Trophoblast cell (in vitro differentiated cells and primary cell): ENCODE measurements around the gene ATP6V0E2.

Experiments used
- DNase-seq, 2 donors: peaks; one replicate each; pipeline ENCODE4 v3.0.0-alpha.2; 2016
- H2AFZ ChIP-seq: 2 replicates; pipeline ENCODE4 v1.6.1; 2013; ENCODE audit warnings: low read length, moderate library complexity, mild to moderate bottlenecking; ENCODE audit not compliant: insufficient read depth, poor library complexity
- H2AK5ac ChIP-seq: 2 replicates; pipeline ENCODE4 v1.6.1; 2013; ENCODE audit warnings: mild to moderate bottlenecking, low read length
- H2BK120ac ChIP-seq: 2 replicates; pipeline ENCODE4 v1.6.1; 2013; ENCODE audit warnings: low read length, mild to moderate bottlenecking, moderate library complexity; ENCODE audit not compliant: insufficient read depth, poor library complexity
- H2BK12ac ChIP-seq: 2 replicates; pipeline ENCODE4 v1.6.1; 2013; ENCODE audit warnings: mild to moderate bottlenecking, low read length, moderate library complexity
- H2BK5ac ChIP-seq: 2 replicates; pipeline ENCODE4 v1.6.1; 2013; ENCODE audit warnings: low read length, low read depth, moderate library complexity, mild to moderate bottlenecking; ENCODE audit not compliant: poor library complexity
- H3K14ac ChIP-seq: 2 replicates; pipeline ENCODE4 v1.6.1; 2013; ENCODE audit warnings: mild to moderate bottlenecking, low read length
- H3K18ac ChIP-seq: 2 replicates; pipeline ENCODE4 v1.6.1; 2013; ENCODE audit warnings: mild to moderate bottlenecking, low read length
- H3K23ac ChIP-seq: 2 replicates; pipeline ENCODE4 v1.6.1; 2013; ENCODE audit warnings: low read length
- H3K27ac ChIP-seq: 2 replicates; pipeline ENCODE4 v1.5.1; 2013; ENCODE audit warnings: low read depth, mild to moderate bottlenecking, inconsistent platforms, low read length, moderate library complexity
- H3K27me3 ChIP-seq: 2 replicates; pipeline ENCODE4 v1.6.1; 2013; ENCODE audit warnings: inconsistent platforms, mild to moderate bottlenecking, low read length, moderate library complexity; ENCODE audit not compliant: insufficient read depth
- H3K36me3 ChIP-seq, 2 experiments: 1 replicate in 1 of 2; 2 replicates in 1 of 2; pipeline ENCODE4 v1.6.1; 2013; ENCODE audit warnings: low read length in 2 of 2, mild to moderate bottlenecking in 2 of 2, moderate library complexity in 1 of 2; ENCODE audit not compliant: insufficient read depth in 2 of 2, control insufficient read depth in 1 of 2
- H3K4ac ChIP-seq: 2 replicates; pipeline ENCODE4 v1.6.1; 2013; ENCODE audit warnings: low read depth, mild to moderate bottlenecking, low read length, moderate library complexity
- H3K4me1 ChIP-seq, 2 experiments: 1 replicate in 1 of 2; 2 replicates in 1 of 2; pipeline ENCODE4 v1.6.1; 2013; ENCODE audit warnings: low read length in 2 of 2, mild to moderate bottlenecking in 2 of 2, moderate library complexity in 1 of 2; ENCODE audit not compliant: insufficient read depth in 2 of 2, control insufficient read depth in 1 of 2
- H3K4me2 ChIP-seq: 2 replicates; pipeline ENCODE4 v1.6.1; 2013; ENCODE audit warnings: inconsistent platforms, mild to moderate bottlenecking, low read length, moderate library complexity
- H3K4me3 ChIP-seq: 2 replicates; pipeline ENCODE4 v1.5.1; 2013; ENCODE audit warnings: mild to moderate bottlenecking, low read depth, low read length, inconsistent platforms
- H3K79me1 ChIP-seq: one replicate; pipeline ENCODE4 v1.6.1; 2013; ENCODE audit warnings: low read length
- H3K79me2 ChIP-seq: 2 replicates; pipeline ENCODE4 v1.6.1; 2013; ENCODE audit warnings: low read length, mild to moderate bottlenecking; ENCODE audit not compliant: control insufficient read depth, insufficient read depth, poor library complexity
- H3K9ac ChIP-seq: 2 replicates; pipeline ENCODE4 v1.6.1; 2013; ENCODE audit warnings: mild to moderate bottlenecking, low read length
- H3K9me3 ChIP-seq: 2 replicates; pipeline ENCODE4 v1.6.1; 2013; ENCODE audit warnings: low read depth, mild to moderate bottlenecking, control low read depth, inconsistent platforms, low read length; ENCODE audit not compliant: insufficient read depth
- H4K12ac ChIP-seq: 2 replicates; pipeline ENCODE4 v1.6.1; 2013; ENCODE audit warnings: low read depth, mild to moderate bottlenecking, low read length, moderate library complexity
- H4K8ac ChIP-seq: 2 replicates; pipeline ENCODE4 v1.6.1; 2013; ENCODE audit warnings: low read depth, mild to moderate bottlenecking, low read length, moderate library complexity
- H4K91ac ChIP-seq: one replicate; pipeline ENCODE4 v1.6.1; 2013; ENCODE audit warnings: low read depth, mild to moderate bottlenecking, low read length, moderate library complexity
- WGBS: extraction: QIAGEN DNeasy Blood & Tissue Kit; methylation state at CpG from one replicate; pipeline ENCODE4 v1.1.7; 2013; ENCODE audit warnings: missing lambda C conversion rate; ENCODE audit not compliant: insufficient read length, insufficient coverage; ENCODE audit errors: extremely low coverage; 5-methylcytosine and 5-hydroxymethylcytosine counted together

The ATP6V0E2 gene

DNA sequence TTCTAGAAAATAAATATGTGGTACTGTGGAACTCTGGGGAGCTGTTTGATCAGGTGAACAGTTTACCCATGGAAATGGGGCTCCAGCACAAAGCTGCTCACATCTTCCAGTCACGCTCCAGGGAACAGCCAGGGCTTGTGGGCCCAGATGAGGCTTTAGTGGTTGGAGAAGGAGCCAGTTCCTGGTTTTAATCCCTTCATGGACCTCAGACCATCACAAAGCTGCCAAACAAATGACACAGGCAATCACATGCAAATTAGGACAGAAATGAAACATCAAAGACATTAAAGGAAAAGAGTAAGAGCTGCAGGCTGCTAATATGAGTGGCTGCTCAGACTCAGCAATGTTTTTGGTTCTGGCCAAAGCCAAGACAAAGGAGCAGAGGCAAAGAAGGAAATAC lies 2.2 kb upstream of the ATP6V0E2 start:
- WGBS, result no CpG with 5 or more reads among the region's 1 CpG

GRCh38 chr7:149872419-149873073 lies 1.2 kb upstream of the ATP6V0E2 start:
- Histone ChIP-seq H3K36me3 (no peaks in the 10 kb centered on the region), H4K12ac (no peak overlapping the region), H3K4me1 (peaks cover 7 to 9% of the 10 kb centered on the region in 2 experiments), H2AFZ (peak overlapping the region; percentile 8), H3K27me3 (no peaks in the 10 kb centered on the region), H3K4me2 (peak overlapping the region; percentile 100), H3K18ac (no peak overlapping the region), H2BK5ac (no peak overlapping the region), H2BK120ac (no peak overlapping the region), H3K4ac (no peak overlapping the region), H3K79me2 (no peaks in the 10 kb centered on the region), H3K14ac (no peak overlapping the region), H3K27ac (no peak overlapping the region), H3K23ac (no peak overlapping the region), H3K79me1 (peaks cover 3% of the 10 kb centered on the region), H4K8ac (no peak overlapping the region), H3K4me3 (no peak overlapping the region), H3K9me3 (no peaks in the 10 kb centered on the region), H2AK5ac (no peak overlapping the region), H3K9ac (no peak overlapping the region), H4K91ac (no peak overlapping the region), H2BK12ac (no peak overlapping the region)
- WGBS, result no CpG with 5 or more reads among the region's 13 CpGs
- peak in 1 of 2 donors; percentile 43 for DNase-seq

More for the DNA sequence above, 2.2 kb upstream of the ATP6V0E2 start:
- Histone ChIP-seq H3K23ac (no peak overlapping the region), H4K12ac (no peak overlapping the region), H3K4me3 (no peak overlapping the region), H3K4me1 (peaks cover 7 to 9% of the 10 kb centered on the region in 2 experiments), H4K8ac (no peak overlapping the region), H2BK5ac (no peak overlapping the region), H3K9ac (no peak overlapping the region), H3K18ac (no peak overlapping the region), H3K14ac (no peak overlapping the region), H2AK5ac (no peak overlapping the region), H3K79me2 (no peaks in the 10 kb centered on the region), H3K27me3 (no peaks in the 10 kb centered on the region), H2AFZ (no peak overlapping the region), H3K9me3 (no peaks in the 10 kb centered on the region), H3K27ac (no peak overlapping the region), H3K79me1 (peaks cover 3% of the 10 kb centered on the region), H2BK12ac (no peak overlapping the region), H3K4me2 (no peak overlapping the region), H4K91ac (no peak overlapping the region), H3K36me3 (no peaks in the 10 kb centered on the region), H3K4ac (no peak overlapping the region), H2BK120ac (no peak overlapping the region)
- DNase-seq, result no peak

DNA sequence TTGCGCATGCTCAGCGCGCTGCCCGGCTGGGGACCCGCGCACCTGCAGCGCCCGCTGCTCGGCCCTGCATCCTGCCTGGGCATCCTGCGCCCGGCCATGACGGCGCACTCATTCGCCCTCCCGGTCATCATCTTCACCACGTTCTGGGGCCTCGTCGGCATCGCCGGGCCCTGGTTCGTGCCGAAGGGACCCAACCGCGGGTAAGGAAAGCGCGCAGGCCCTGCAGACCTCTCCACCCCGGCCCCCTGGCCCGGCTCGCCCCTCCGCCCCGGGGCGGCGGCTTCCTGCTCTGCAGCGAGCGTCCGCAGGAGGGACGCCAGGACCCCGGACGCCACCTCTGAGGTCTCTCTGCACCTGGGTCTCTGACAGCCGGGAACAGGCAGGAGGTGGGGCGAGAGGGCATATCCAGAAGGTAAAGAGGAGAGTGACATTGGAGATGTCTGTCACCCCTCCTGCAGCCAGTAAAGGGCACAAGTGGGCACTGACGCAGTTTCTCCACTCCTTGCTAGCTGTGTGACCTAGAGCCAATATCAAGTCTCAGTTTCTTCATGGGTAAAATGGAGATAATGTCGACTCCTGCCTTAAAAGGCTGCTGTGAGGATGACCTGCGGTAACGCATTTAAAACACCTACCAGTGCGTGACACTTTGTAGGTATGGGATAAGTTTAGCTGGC lies 338 bp downstream of the ATP6V0E2 start:
- Histone ChIP-seq H3K18ac (no peak overlapping the region), H2AFZ (peak overlapping the region; percentile 94), H4K12ac (no peak overlapping the region), H4K91ac (no peak overlapping the region), H3K9ac (peak overlapping the region; percentile 68), H3K23ac (no peak overlapping the region), H3K9me3 (peaks cover 1% of the 10 kb centered on the region), H2BK12ac (no peak overlapping the region), H3K4me3 (peak overlapping the region; percentile 77), H3K14ac (no peak overlapping the region), H4K8ac (no peak overlapping the region), H3K79me1 (peaks cover 3% of the 10 kb centered on the region), H3K27me3 (no peaks in the 10 kb centered on the region), H3K36me3 (no peaks in the 10 kb centered on the region), H2BK120ac (no peak overlapping the region), H3K4me2 (peak overlapping the region; percentile 100), H3K79me2 (no peaks in the 10 kb centered on the region), H3K27ac (no peak overlapping the region), H3K4me1 (peaks cover 7 to 9% of the 10 kb centered on the region in 2 experiments), H2AK5ac (no peak overlapping the region), H2BK5ac (no peak overlapping the region), H3K4ac (no peak overlapping the region)
- no CpG with 5 or more reads among the region's 46 CpGs for WGBS
- DNase-seq, result no peak

- H3K14ac ChIP-seq, result no peak overlapping the region
- H3K18ac ChIP-seq, result no peak overlapping the region
- WGBS, result no CpG with 5 or more reads among the region's 8 CpGs
- no peaks in the 10 kb centered on the region for H3K79me2 ChIP-seq
- H4K91ac ChIP-seq, result no peak overlapping the region
- H2AFZ ChIP-seq, result no peak overlapping the region
- H4K12ac ChIP-seq, result no peak overlapping the region
- no peak overlapping the region for H3K23ac ChIP-seq
- no peak overlapping the region for H2BK12ac ChIP-seq
- H3K4me2 ChIP-seq, result no peak overlapping the region
- no peak overlapping the region for H2BK120ac ChIP-seq
- H3K4me1 ChIP-seq, result peaks cover 7 to 9% of the 10 kb centered on the region in 2 experiments
- no peak overlapping the region for H3K9ac ChIP-seq
- H3K36me3 ChIP-seq, result no peaks in the 10 kb centered on the region
- H2AK5ac ChIP-seq, result no peak overlapping the region
- no peak for DNase-seq
- no peak overlapping the region for H3K4me3 ChIP-seq
- peaks cover 1% of the 10 kb centered on the region for H3K9me3 ChIP-seq
- no peak overlapping the region for H3K27ac ChIP-seq
- H3K4ac ChIP-seq, result no peak overlapping the region
- no peaks in the 10 kb centered on the region for H3K27me3 ChIP-seq
- no peak overlapping the region for H4K8ac ChIP-seq
- H3K79me1 ChIP-seq, result peaks cover 3% of the 10 kb centered on the region
- H2BK5ac ChIP-seq, result no peak overlapping the region
Observed at GRCh38 chr7:149874644-149875028, 867 bp downstream of the ATP6V0E2 start.
